Esophagus muscularis mucosa (tissue), 4 donors: Measurements from ENCODE around the gene RBMS1. TPM values are rescaled to one million over a fixed set of nuclear protein-coding genes. Genes with fewer than 3 reads are reported as not detected.

Experiments used
- DNase-seq: peaks from one replicate; pipeline ENCODE4 v3.0.0-alpha.2; 2017; ENCODE audit errors: extremely low spot score
- H3K27ac ChIP-seq, 4 donors: fragments of 200-600 bp; sonication (generic); replicated peaks in 1 of 4; 1 replicate in 3 of 4; 2 replicates in 1 of 4; pipeline ENCODE4 v1.5.1; 2016 to 2019; ENCODE audit warnings: mild to moderate bottlenecking in 1 of 4
- H3K27me3 ChIP-seq, 4 donors: fragments of 200-600 bp; sonication (generic); one replicate each; pipeline versions ENCODE4 v1.5.1 to v1.6.0; 2016 to 2019
- H3K36me3 ChIP-seq, 4 donors: fragments of 200-600 bp; sonication (generic); one replicate each; pipeline ENCODE4 v1.5.1; 2016 to 2019
- H3K4me1 ChIP-seq, 4 donors: fragments of 200-600 bp; sonication (generic); one replicate each; pipeline ENCODE4 v1.5.1; 2016 to 2019
- H3K4me3 ChIP-seq, 4 donors: fragments of 200-600 bp; sonication (generic); 1 replicate in 2 of 4; 2 replicates in 2 of 4; pipeline ENCODE4 v1.5.1; 2016 to 2019; ENCODE audit warnings: mild to moderate bottlenecking in 4 of 4, moderate library complexity in 1 of 4
- H3K9me3 ChIP-seq, 4 donors: fragments of 200-600 bp; sonication (generic); 1 replicate in 3 of 4; 2 replicates in 1 of 4; pipeline ENCODE4 v1.5.1; 2016 to 2019
- CTCF ChIP-seq, 3 experiments: fragments of 200-600 bp in 2 of 3; fragments of 450-650 bp in 1 of 3; sonication (generic) in 2 of 3; IDR thresholded peaks; one replicate each; pipeline ENCODE4 v1.5.1; 2017 to 2019; ENCODE audit warnings: antibody characterized with exemption in 3 of 3, mild to moderate bottlenecking in 2 of 3, moderate library complexity in 1 of 3
- EP300 ChIP-seq: sonication (generic); formaldehyde crosslinking; IDR thresholded peaks from one replicate; pipeline ENCODE4 v1.6.1; 2017; ENCODE audit warnings: antibody characterized with exemption
- POLR2A ChIP-seq: fragments of 450-650 bp; IDR thresholded peaks from one replicate; pipeline ENCODE4 v1.6.1; 2017; ENCODE audit warnings: antibody characterized with exemption, moderate library complexity, mild to moderate bottlenecking, low read depth
- POLR2AphosphoS5 ChIP-seq, 2 donors: sonication (generic); formaldehyde crosslinking; IDR thresholded peaks; one replicate each; pipeline ENCODE4 v1.6.1; 2017; ENCODE audit warnings: antibody characterized with exemption in 2 of 2
- WGBS: methylation state at CpG from one replicate; pipeline ENCODE4 v1.1.5; 2018; 5-methylcytosine and 5-hydroxymethylcytosine counted together
- intact Hi-C: fragments of 100-400 bp; cut with DNase I; formaldehyde crosslinking; loops from one replicate; pipeline ENCODE4 v1.15.1; 2023
- total RNA-seq, 4 donors: library from RNA; depleted of rRNA; stranded (reverse); fragments of >200 nt; gene quantifications; one replicate each; pipeline versions ENCODE4 v1.1.0 to v1.2.1, GENCODE V29; 2016

Gene RBMS1
- total RNA-seq, 4 donors from 2014 or later: 86.8 to 116 (median 93.1) TPM

DNA sequence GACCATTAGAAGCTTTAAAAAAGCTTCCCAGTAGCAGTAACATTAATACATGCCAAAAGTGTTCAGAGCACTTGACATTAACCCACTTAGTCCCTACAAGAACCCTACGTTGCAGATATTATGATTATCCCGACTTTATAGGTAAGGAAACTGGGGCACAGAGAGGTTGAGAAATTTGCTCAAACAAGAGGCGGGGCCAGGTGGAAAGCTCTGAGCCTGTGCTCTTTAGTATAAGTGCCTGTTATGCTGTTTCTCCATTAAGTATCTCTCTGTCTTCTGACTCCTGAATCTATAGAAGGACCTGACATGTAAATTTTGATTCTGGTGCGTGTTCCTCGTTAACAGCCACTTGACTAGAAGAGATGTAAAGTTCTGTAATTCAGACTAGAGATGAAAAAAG lies 139.8 kb downstream of the RBMS1 start:
- intact Hi-C loops: no loop called here
- Histone ChIP-seq H3K4me3 (no peak overlapping the region), H3K27me3 (no peaks in the 10 kb centered on the region), H3K36me3 (peaks cover 0 to 5% (median under 1%) of the 10 kb centered on the region in 4 donors), H3K4me1 (peaks cover 60 to 81% (median 65%) of the 10 kb centered on the region in 4 donors), H3K27ac (no peak overlapping the region), H3K9me3 (no peaks in the 10 kb centered on the region)
- TF ChIP-seq EP300: no peak
- TF ChIP-seq POLR2A: no peak
- TF ChIP-seq POLR2AphosphoS5 (IDR thresholded peaks at IDR 0.05): no peak
- no peak for TF ChIP-seq CTCF (IDR thresholded peaks at IDR 0.05)
- no peak for DNase-seq
- 89% methylated on average over 5 of the region's 5 CpGs for WGBS

DNA sequence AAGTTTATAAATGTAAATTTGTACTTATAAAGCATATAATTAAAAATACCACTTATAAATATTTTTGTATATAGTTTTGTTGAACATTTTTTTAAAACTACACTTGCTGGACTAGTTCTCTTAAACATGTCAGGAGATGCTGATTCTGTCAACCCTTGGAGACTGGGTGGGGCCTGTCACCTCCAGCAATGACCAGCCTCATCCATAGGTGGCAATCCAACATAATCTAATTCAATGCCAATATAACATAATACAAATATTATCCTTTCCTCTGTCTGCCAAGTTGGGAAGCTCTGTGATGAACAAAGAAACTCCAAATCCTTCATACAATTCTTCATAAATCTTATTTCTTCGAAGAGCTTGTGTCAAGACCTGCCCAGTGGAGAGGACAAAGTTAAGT lies 140.4 kb downstream of the RBMS1 start:
- no peak for DNase-seq
- Histone ChIP-seq H3K9me3 (no peaks in the 10 kb centered on the region), H3K4me3 (no peak overlapping the region), H3K4me1 (peaks cover 61 to 83% (median 71%) of the 10 kb centered on the region in 4 donors), H3K27ac (no peak overlapping the region), H3K36me3 (peaks cover 0 to 5% (median 2%) of the 10 kb centered on the region in 4 donors), H3K27me3 (no peaks in the 10 kb centered on the region)
- intact Hi-C loops: no loop called here
- no peak for TF ChIP-seq CTCF (IDR thresholded peaks at IDR 0.05)
- TF ChIP-seq EP300: no peak
- TF ChIP-seq POLR2A: no peak
- TF ChIP-seq POLR2AphosphoS5 (IDR thresholded peaks at IDR 0.05): no peak
- 31% methylated on average over 1 of the region's 1 CpG for WGBS

DNA sequence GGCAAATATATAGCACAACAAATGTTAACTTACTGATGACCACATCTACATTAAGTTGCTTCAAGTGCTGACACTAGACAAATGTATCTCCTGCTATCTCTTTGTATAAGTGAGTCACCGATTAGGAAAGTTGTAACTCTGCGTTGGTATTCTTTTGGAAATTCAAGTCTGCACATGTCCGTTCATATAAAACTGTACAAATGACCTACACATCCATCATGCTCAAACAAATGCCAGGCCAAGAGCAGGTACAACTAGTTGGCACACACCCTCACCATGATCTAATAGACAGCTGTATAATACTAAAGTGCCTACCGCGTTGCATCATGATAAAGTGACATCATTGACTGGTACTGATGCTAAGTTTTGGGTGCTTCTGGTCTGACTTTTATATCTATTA lies 141.1 kb downstream of the RBMS1 start:
- intact Hi-C loops: no loop called here
- TF ChIP-seq POLR2A (no peak), EP300 (no peak), POLR2AphosphoS5 (IDR thresholded peaks at IDR 0.05) (no peak), CTCF (IDR thresholded peaks at IDR 0.05) (no peak)
- H3K4me3 ChIP-seq: no peak overlapping the region
- no peaks in the 10 kb centered on the region for H3K9me3 ChIP-seq
- WGBS: 62% methylated on average over 5 of the region's 5 CpGs
- no peak for DNase-seq
- H3K36me3 ChIP-seq: peaks cover 0 to 5% (median 2%) of the 10 kb centered on the region in 4 donors
- peaks cover 67 to 86% (median 76%) of the 10 kb centered on the region in 4 donors for H3K4me1 ChIP-seq
- no peak overlapping the region for H3K27ac ChIP-seq
- H3K27me3 ChIP-seq: no peaks in the 10 kb centered on the region

DNA sequence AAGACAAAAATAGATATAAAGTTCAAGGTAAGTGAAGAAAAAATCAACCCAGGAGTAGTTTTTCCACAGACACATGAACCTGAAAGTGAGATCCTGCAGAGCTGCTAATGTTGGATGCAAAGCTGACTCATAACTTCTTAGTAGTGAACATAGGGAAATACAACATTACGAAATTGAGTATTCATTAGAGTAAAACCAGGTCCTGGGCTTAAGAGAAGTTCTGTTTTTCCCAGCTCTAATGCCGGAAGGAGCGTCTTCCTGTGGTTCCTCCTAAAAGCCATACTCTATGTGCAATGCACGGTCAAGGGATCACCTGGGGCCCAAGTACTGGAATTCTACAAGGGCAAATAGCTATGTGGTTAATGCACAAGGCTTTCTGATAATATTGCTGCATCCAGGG lies 141.7 kb downstream of the RBMS1 start:
- WGBS: 75% methylated on average over 4 of the region's 4 CpGs
- intact Hi-C loops: no loop called here
- peaks cover 72 to 89% (median 79%) of the 10 kb centered on the region in 4 donors for H3K4me1 ChIP-seq

More for the DNA sequence above, 141.7 kb downstream of the RBMS1 start:
- Histone ChIP-seq H3K27ac (no peak overlapping the region), H3K4me3 (no peak overlapping the region), H3K9me3 (no peaks in the 10 kb centered on the region), H3K36me3 (peaks cover 0 to 5% (median 2%) of the 10 kb centered on the region in 4 donors), H3K27me3 (no peaks in the 10 kb centered on the region)
- no peak for DNase-seq
- TF ChIP-seq CTCF (IDR thresholded peaks at IDR 0.05): no peak
- TF ChIP-seq EP300: no peak
- no peak for TF ChIP-seq POLR2A
- TF ChIP-seq POLR2AphosphoS5 (IDR thresholded peaks at IDR 0.05): no peak
